Uterus (tissue), 4 donors: ENCODE measurements around the gene CFAP65. TPM values are rescaled to one million over a fixed set of nuclear protein-coding genes. Genes with fewer than 3 reads are reported as not detected.

Source experiments
- DNase-seq, 2 donors: peaks; one replicate each; pipeline ENCODE4 v3.0.0-alpha.2; 2019 to 2020
- H3K27ac ChIP-seq, 2 donors: fragments of 200-600 bp; sonication (generic); 1 replicate in 1 of 2; 2 replicates in 1 of 2; pipeline ENCODE4 v1.5.1; 2016 to 2018
- H3K27me3 ChIP-seq, 2 donors: fragments of 200-600 bp; sonication (generic); one replicate each; pipeline ENCODE4 v1.5.1; 2018 to 2019; ENCODE audit warnings: control low read depth in 1 of 2
- H3K36me3 ChIP-seq, 2 donors: fragments of 200-600 bp; sonication (generic); one replicate each; pipeline ENCODE4 v1.5.1; 2019; ENCODE audit warnings: control low read depth in 1 of 2
- H3K4me1 ChIP-seq, 2 donors: fragments of 200-600 bp; sonication (generic); one replicate each; pipeline ENCODE4 v1.5.1; 2018 to 2019; ENCODE audit warnings: control low read depth in 1 of 2
- H3K4me3 ChIP-seq, 2 donors: fragments of 200-600 bp; sonication (generic); 1 replicate in 1 of 2; 2 replicates in 1 of 2; pipeline ENCODE4 v1.5.1; 2018 to 2019; ENCODE audit warnings: mild to moderate bottlenecking in 1 of 2
- H3K9me3 ChIP-seq, 2 donors: fragments of 200-600 bp; sonication (generic); one replicate each; pipeline ENCODE4 v1.5.1; 2019; ENCODE audit warnings: control low read depth in 1 of 2
- POLR2A ChIP-seq, 2 donors: fragments of 450-650 bp; IDR thresholded peaks; one replicate each; pipeline ENCODE4 v1.6.1; 2016; ENCODE audit warnings: antibody characterized with exemption in 2 of 2, mild to moderate bottlenecking in 1 of 2, moderate library complexity in 1 of 2
- intact Hi-C: fragments of 100-400 bp; cut with DNase I; formaldehyde crosslinking; loops from one replicate; pipeline ENCODE4 v1.15.1; 2023; ENCODE audit warnings: low total_unique reads
- total RNA-seq, 4 donors: library from RNA; depleted of rRNA in 3 of 4; stranded (reverse); fragments of >200 nt in 3 of 4; gene quantifications; one replicate each; pipeline versions ENCODE4 v1.1.0 to v1.2.4, GENCODE V29; 2014 to 2023
- TF ChIP-seq, protein P1 (sequence below), 4 experiments: fragments of 200-600 bp in 2 of 4; fragments of 450-650 bp in 2 of 4; sonication (generic) in 2 of 4; IDR thresholded peaks; one replicate each; pipeline ENCODE4 v1.5.1; 2016 to 2019; ENCODE audit warnings: antibody characterized with exemption in 4 of 4, mild to moderate bottlenecking in 2 of 4, moderate library complexity in 1 of 4
- donor health status: DM: yes; HTN: yes; CAD: no.

CFAP65 gene
- total RNA-seq, 4 donors from 2014 or later = 0.21 to 3.5 (median 1.9) TPM

DNA sequence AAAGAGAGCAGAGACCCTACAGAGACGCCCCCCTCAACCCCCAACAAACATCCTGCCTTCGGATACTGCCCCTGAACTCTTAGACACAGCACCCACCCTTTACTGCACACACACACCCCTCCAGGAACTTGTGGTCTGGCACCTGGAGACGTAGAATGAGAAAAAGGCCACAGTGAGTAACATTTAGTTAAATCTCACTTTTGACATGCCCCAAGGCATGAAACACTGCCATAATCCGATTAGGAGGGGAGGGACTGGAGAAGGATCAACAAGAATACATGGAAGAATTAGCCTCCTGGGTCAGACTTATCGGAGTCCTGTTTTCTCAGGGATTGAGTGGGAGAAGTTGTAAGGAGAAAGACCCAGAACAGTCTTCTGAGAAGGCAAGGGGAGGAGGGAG, 77.7 kb downstream of the CFAP65 start:
- TF ChIP-seq, protein P1, sequence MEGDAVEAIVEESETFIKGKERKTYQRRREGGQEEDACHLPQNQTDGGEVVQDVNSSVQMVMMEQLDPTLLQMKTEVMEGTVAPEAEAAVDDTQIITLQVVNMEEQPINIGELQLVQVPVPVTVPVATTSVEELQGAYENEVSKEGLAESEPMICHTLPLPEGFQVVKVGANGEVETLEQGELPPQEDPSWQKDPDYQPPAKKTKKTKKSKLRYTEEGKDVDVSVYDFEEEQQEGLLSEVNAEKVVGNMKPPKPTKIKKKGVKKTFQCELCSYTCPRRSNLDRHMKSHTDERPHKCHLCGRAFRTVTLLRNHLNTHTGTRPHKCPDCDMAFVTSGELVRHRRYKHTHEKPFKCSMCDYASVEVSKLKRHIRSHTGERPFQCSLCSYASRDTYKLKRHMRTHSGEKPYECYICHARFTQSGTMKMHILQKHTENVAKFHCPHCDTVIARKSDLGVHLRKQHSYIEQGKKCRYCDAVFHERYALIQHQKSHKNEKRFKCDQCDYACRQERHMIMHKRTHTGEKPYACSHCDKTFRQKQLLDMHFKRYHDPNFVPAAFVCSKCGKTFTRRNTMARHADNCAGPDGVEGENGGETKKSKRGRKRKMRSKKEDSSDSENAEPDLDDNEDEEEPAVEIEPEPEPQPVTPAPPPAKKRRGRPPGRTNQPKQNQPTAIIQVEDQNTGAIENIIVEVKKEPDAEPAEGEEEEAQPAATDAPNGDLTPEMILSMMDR (IDR thresholded peaks at IDR 0.05) = no peak
- TF ChIP-seq POLR2A (IDR thresholded peaks at IDR 0.05) = no peak
- Histone ChIP-seq H3K27ac (no peak overlapping the region), H3K36me3 (no peaks in the 10 kb centered on the region), H3K27me3 (peaks cover 28 to 42% of the 10 kb centered on the region in 2 donors), H3K4me3 (no peak overlapping the region), H3K4me1 (peaks cover 0 to 17% of the 10 kb centered on the region in 2 donors), H3K9me3 (no peaks in the 10 kb centered on the region)
- intact Hi-C loops = no loop called here
- DNase-seq = no peak

DNA sequence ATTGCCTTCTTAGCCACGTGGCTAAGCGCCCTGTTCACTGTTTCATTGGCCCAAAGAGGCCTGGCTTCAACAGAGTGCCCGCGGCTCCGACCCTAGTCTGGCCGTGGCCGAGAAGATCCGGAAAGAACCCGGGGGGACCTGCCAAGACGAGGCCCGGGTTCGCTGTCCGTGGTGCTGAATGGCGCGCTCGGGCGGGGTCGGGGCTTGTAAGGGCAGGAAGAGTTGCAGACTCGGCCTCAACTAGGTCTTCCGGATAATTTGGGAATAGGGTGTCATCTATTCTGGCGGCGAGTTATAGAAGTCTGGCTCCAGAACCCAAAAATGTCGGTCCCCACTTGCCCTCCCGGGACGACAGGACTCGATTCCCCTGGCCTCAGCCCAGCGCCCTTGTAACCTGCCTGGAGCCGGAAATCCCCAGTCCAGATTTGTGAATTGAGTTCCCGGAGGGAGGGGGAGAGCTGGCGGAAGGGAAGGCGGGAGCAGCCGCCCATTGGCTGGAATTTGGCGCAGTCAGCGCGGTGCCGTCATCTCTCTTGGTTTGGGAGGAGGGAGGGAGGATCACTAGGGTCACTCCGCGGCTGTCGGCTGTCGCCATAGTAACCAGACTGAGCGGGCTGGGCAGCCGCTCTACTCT, 78.3 kb downstream of the CFAP65 start:
- peak; percentile 25 to 53 for DNase-seq
- TF ChIP-seq, protein P1 (IDR thresholded peaks at IDR 0.05) = no peak
- TF ChIP-seq POLR2A (IDR thresholded peaks at IDR 0.05) = no peak
- Histone ChIP-seq H3K27me3 (peaks cover 28 to 42% of the 10 kb centered on the region in 2 donors), H3K36me3 (no peaks in the 10 kb centered on the region), H3K27ac (no peak overlapping the region), H3K4me1 (peaks cover 0 to 17% of the 10 kb centered on the region in 2 donors), H3K4me3 (no peak overlapping the region), H3K9me3 (no peaks in the 10 kb centered on the region)
- intact Hi-C loops = no loop called here

- Histone ChIP-seq H3K4me3 (no peak overlapping the region), H3K4me1 (peaks cover 0 to 17% of the 10 kb centered on the region in 2 donors), H3K27me3 (peaks cover 28 to 42% of the 10 kb centered on the region in 2 donors), H3K27ac (no peak overlapping the region), H3K36me3 (no peaks in the 10 kb centered on the region), H3K9me3 (no peaks in the 10 kb centered on the region)
- no peak for DNase-seq
- intact Hi-C loops = no loop called here
- TF ChIP-seq POLR2A (IDR thresholded peaks at IDR 0.05) = no peak
- TF ChIP-seq, protein P1 (IDR thresholded peaks at IDR 0.05) = no peak
Observed at GRCh38 chr2:218961651-218962570, 79.4 kb downstream of the CFAP65 start.

DNA sequence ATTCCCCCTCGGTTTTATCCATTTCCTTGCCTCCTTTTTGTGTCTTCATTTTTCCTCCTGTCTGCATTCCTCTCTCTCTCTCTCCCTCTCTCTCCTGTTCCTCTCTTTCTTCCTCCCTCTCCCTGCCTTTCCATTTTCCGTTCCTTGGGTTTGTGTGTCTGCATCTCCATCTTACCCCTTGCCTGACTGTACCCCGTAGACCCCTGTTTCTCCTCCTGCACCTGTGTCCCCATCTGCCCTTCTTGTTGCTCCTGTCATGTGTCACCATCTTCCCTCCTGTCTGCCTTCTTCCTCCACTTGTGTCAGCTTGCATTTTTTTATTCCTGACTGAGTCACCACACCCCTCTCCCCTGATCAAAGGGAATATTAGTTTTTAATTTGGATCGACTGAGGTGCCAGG, 80.1 kb downstream of the CFAP65 start:
- peaks cover 28 to 42% of the 10 kb centered on the region in 2 donors for H3K27me3 ChIP-seq
- no peak overlapping the region for H3K27ac ChIP-seq
- TF ChIP-seq, protein P1 (IDR thresholded peaks at IDR 0.05) = no peak
- TF ChIP-seq POLR2A (IDR thresholded peaks at IDR 0.05) = no peak
- peaks cover 0 to 17% of the 10 kb centered on the region in 2 donors for H3K4me1 ChIP-seq
- no peak for DNase-seq
- no peak overlapping the region for H3K4me3 ChIP-seq
- H3K36me3 ChIP-seq = no peaks in the 10 kb centered on the region
- intact Hi-C loops = no loop called here
- no peaks in the 10 kb centered on the region for H3K9me3 ChIP-seq
